Epidermal melanocyte (primary cell): ENCODE results near the gene CNTNAP2.

ENCODE experiments used
- DNase-seq: peaks from one replicate; pipeline ENCODE4 v3.0.0; 2011; ENCODE audit warnings: low spot score; ENCODE audit not compliant: insufficient read length

The CNTNAP2 gene

GRCh38 chr7:147809786-147810185, 1693.2 kb downstream of the CNTNAP2 start:
- no peak for DNase-seq

GRCh38 chr7:147810269-147810668, 1693.7 kb downstream of the CNTNAP2 start:
- DNase-seq, result no peak

GRCh38 chr7:147811923-147812322, 1695.3 kb downstream of the CNTNAP2 start:
- no peak for DNase-seq

GRCh38 chr7:147813316-147813715, 1696.7 kb downstream of the CNTNAP2 start:
- DNase-seq, result no peak

DNA sequence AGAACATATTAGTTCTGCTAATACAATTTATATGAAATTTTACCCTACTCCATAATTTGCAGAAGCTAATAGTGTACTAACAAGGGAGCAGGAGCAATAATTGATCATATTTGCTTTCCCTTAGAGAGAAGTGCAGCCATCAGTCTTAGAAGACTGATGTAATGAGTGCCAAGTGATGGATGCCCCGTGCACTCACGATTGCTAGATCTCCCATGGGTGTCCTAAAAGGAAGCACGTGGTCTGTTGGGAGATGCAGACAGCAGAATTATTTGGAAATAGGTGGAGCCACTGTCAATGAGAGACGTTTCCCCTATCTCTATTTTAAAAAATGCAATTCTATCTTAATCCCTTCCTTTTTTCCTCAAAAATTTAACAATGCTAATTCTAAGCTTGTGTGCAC, 1701.7 kb downstream of the CNTNAP2 start:
- no peak for DNase-seq

- DNase-seq, result no peak
Observed at GRCh38 chr7:147824671-147825070, 1708.1 kb downstream of the CNTNAP2 start.

DNA sequence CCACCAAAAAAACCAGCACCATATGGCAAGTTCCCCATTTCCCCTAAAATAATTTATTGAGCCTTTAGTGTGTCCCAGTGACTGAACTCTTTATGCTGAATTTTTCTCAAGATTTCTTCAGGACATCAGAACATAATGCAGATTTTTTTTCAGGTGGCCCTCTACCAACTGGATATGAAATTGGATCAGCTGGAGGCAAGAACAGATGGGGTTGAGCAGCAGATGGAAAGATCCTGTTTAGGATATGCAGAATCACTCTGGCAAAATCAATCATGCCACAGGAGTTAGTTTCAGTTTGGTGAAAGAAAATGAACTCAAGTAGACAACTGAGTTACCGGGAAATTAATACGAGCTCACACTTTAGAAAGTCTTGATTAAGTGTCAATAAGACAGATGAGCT, 1712.4 kb downstream of the CNTNAP2 start:
- no peak for DNase-seq

DNA sequence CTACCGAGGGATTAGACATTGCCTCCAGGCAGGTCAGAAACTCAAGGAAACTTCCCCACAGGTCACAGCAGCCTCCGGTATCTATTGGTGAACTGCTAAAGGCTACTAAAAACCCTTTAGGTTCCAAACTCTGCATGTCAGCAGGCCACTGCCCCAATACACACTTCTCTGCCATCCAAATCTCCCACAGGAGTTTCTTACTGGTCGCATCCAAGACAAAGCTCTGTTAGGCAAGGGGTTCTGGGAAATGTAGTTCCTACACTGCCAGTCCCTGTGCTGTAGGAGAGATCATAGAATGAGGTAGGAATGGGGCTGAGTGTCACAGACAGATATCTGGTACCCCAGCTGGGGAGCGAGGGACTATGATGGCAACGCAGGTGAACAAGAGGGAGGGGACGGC, 1717.0 kb downstream of the CNTNAP2 start:
- no peak for DNase-seq

DNA sequence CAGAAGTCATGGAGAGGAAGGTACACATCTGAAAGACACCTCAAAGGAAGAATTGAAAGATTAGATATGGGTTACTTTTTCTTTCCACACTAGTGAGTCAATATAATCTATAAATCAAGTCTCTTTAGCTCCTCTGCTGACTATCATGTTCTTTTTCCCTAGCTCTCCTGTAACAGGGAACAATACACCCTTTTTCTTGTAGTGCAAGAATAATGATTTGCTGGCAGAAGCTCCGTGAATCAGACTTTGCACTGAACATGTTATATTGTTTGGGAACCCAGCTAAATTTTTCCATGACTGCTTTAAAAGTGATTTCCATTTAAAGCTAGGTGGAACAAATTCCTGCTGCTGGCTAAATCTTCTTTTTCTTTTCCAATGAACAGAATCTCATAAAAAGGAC, 1717.4 kb downstream of the CNTNAP2 start:
- DNase-seq, result no peak

DNA sequence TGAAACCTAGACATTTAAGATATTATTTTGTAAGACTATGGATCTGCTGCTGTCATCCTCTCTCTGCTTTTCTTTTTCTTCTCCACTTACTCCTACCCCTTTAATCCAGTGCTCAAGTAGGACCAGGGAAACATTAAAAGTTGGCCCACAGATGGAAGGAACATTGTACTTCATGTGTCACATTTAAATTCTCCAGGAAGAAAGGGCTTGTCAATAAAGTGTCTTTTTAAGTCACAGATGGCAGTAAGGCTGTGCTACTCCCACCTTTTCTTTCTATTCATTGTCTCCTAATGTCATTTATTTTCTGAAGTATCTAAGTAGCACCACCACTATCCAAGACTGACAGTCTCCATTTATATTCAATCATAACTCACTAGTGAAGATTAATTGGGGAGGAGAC, 1736.2 kb downstream of the CNTNAP2 start:
- DNase-seq, result no peak

- DNase-seq, result no peak
Observed at GRCh38 chr7:147857152-147858140, 1740.8 kb downstream of the CNTNAP2 start.

GRCh38 chr7:147858421-147858820, 1741.8 kb downstream of the CNTNAP2 start:
- DNase-seq, result no peak

DNA sequence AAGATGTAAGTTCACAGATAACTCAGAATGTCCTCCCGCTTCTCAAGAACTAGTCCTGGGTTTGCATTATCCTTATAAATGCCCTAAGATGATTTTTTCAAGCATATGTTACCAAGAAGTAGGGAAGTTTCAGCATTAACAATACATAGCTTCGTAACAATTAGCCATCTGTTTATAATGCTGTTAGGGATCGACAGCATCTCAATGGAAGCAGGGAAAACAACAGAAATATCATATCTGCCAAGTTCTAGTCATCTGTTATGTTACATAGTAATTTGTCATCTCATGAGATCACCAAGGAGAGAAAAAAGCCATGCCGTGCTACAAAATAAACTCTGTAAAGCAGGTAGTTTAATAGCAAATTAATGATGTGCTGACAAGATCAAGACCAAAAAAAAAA, 1742.4 kb downstream of the CNTNAP2 start:
- no peak for DNase-seq

DNA sequence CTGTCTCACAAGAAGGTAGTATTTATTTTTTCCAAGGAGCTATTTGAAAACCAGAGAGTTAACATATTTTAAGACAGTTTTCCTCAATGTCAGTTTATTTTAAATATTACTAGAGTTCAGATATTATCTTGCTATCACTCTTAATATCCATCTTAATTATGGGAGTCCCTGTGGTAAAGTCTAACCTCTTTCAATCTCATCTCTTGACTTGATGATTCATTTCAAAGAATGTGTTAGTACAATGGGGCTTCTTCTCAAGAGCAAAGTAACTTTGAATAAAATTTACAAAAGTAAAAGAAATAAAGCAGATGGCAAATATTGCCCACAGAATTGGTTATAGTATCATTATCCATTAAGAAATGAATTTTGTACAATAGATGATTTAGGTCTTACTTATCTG, 1742.9 kb downstream of the CNTNAP2 start:
- DNase-seq, result no peak

DNA sequence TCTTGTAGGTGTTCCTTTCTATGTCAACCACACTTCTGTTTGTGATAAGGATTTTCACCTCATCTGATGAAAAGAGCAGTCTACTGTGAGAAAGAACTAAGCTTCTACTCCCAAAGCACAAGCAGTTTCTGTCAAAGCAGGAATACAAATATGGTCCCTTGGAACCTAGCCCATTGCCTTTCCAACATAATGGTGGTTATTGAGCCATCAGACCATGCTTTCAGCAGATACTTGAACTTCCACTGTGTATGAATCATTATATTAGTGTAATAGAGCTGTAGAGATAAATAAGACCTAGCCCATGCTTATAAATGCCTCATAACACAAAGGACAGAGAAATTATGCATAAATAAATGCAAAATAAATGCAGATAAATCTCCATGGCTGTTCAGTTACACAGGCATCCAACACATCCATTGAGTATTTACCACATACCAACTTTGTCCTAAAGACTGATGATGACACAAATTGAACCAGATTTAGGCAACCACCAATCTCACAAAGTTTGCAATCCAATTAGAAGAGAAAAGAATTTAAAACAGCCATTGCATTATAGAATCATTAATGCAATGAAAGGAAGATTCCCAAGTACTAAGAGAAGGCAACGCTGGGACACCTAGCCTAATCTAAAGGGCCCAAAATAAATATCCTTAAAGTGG, 1744.6 kb downstream of the CNTNAP2 start:
- DNase-seq, result no peak

- no peak for DNase-seq
Observed at GRCh38 chr7:147861945-147862344, 1745.3 kb downstream of the CNTNAP2 start.

DNA sequence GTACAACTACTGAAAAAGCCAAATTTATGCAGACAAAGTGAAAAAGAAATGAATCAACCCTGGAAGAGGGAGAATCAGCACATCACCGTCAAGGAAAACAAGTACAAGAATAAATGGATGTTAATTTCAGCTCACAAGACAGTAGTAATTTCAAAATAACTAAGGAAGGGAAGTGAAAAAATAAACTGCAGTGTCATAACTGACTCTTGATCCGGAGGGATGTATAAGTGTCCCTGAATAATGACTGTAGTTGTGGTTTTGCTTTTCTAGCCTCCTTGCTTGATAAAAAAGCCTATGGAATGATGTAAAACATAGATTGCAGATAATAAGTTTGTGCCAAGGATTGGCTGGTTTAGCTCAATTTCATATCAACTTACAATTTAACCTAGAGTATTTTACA, 1752.9 kb downstream of the CNTNAP2 start:
- no peak for DNase-seq

DNA sequence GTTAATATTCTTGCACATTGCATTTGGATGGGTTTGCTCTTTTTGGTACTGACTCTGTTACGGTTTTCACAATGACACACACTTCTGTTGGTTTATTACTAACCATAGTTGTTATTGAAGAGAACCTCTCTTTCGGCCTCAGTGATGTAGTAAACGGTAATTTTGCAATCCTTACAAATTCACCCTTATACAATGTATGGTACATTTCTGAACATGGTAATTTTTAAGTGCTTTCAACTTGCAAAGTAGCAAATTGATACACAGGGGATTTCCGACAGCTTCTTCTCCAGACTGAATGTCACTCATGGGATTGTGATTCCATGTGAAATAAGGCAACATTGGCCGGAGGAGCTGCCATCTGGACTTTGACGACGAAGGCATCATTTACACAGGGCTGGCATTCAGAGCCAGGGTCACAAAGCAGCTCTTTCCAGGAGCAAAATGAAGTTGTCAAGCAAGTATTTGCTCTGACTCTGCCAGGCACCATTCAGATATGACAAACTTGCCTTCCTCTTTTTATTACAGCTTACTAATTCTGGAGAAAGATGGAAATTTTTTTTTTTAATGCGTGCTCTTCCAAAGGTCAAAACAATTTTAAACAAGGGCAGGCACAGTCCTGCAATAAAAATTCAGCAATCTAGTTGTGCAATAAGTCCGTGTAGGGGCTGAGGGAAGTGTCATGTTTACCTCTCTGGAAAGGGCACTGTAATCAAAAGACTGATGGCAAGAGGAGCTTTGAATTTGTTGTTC, 1762.5 kb downstream of the CNTNAP2 start:
- DNase-seq, result no peak

DNA sequence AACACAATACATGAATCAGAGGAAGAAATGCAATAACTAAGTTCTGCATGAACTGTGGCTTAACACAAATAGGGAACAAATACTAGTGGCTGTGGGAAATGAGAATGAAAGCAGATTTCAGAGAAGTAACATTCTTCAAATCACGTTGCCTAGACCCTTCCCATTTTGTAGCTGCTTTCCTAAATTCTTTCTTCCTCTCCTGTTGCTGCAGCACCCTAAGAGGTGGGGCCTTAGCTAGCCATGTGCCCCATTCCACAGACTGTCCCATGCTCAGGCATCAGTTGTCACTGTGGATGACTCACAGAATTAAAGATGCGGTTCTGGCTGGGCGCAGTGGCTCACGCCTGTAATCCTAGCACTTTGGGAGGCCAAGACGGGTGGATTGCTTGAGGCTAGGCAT, 1769.3 kb downstream of the CNTNAP2 start:
- DNase-seq, result no peak

DNA sequence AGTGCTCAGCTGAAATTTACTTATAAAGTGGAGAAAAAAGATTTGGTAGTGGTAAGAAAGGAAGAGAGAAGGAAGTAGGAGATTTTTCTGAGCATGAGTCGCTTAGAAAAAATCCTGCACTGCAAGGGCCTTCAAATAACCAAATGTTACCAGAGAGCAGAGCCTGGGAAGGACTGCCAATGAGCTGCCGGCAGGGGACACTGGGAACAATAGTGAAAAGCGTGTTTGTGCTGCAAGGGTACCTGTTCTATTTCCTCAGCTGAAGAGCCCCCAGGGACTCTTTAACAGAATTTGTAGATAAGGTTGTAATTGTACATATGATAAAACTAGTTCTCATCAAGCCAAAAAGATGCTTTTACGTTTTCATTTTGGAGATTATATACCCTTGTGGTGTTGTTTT, 1777.7 kb downstream of the CNTNAP2 start:
- DNase-seq, result no peak

GRCh38 chr7:147896121-147896520, 1779.5 kb downstream of the CNTNAP2 start:
- DNase-seq, result no peak
